ENCODE data around the gene RAB11A.

Gene RAB11A

GRCh38 chr15:65908876-65909275, 39.6 kb downstream of the RAB11A start:
- H3K27ac ChIP-seq (ENCODE audit: low read length), result no peak overlapping the region
- no CpG with 5 or more reads among the region's 4 CpGs for whole genome bisulfite sequencing (ENCODE audit: insufficient coverage, insufficient read length)
- H3K4me3 ChIP-seq (ENCODE audit: low read length), result no peak overlapping the region
- no peaks in the 10 kb centered on the region for H3K9me3 ChIP-seq (ENCODE audit: control insufficient read depth, insufficient read depth, low read length)
- no peaks in the 10 kb centered on the region for H3K36me3 ChIP-seq (ENCODE audit: control insufficient read depth, insufficient read depth, low read length)
- no peaks in the 10 kb centered on the region for H3K27me3 ChIP-seq (ENCODE audit: control insufficient read depth, insufficient read depth, low read length)
- no peaks in the 10 kb centered on the region for H3K4me1 ChIP-seq (ENCODE audit: control insufficient read depth, insufficient read depth, low read length)
- DNase-seq (ENCODE audit: low read depth, low spot score), result no peak

GRCh38 chr15:65909831-65910230, 40.5 kb downstream of the RAB11A start:
- no peaks in the 10 kb centered on the region for H3K36me3 ChIP-seq (ENCODE audit: control insufficient read depth, insufficient read depth, low read length)
- H3K4me3 ChIP-seq (ENCODE audit: low read length), result no peak overlapping the region
- no peaks in the 10 kb centered on the region for H3K27me3 ChIP-seq (ENCODE audit: control insufficient read depth, insufficient read depth, low read length)
- WGBS (ENCODE audit: insufficient coverage, insufficient read length), result no CpG with 5 or more reads among the region's 3 CpGs
- DNase-seq (ENCODE audit: low read depth, low spot score), result no peak
- H3K9me3 ChIP-seq (ENCODE audit: control insufficient read depth, insufficient read depth, low read length), result no peaks in the 10 kb centered on the region
- no peaks in the 10 kb centered on the region for H3K4me1 ChIP-seq (ENCODE audit: control insufficient read depth, insufficient read depth, low read length)
- H3K27ac ChIP-seq (ENCODE audit: low read length), result no peak overlapping the region

- H3K4me1 ChIP-seq (ENCODE audit: control insufficient read depth, insufficient read depth, low read length), result no peaks in the 10 kb centered on the region
- DNase-seq (ENCODE audit: low read depth, low spot score), result no peak
- WGBS (ENCODE audit: insufficient coverage, insufficient read length), result no CpG with 5 or more reads among the region's 4 CpGs
- H3K27me3 ChIP-seq (ENCODE audit: control insufficient read depth, insufficient read depth, low read length), result no peaks in the 10 kb centered on the region
- H3K36me3 ChIP-seq (ENCODE audit: control insufficient read depth, insufficient read depth, low read length), result no peaks in the 10 kb centered on the region
- no peak overlapping the region for H3K4me3 ChIP-seq (ENCODE audit: low read length)
- no peak overlapping the region for H3K27ac ChIP-seq (ENCODE audit: low read length)
- H3K9me3 ChIP-seq (ENCODE audit: control insufficient read depth, insufficient read depth, low read length), result no peaks in the 10 kb centered on the region
Observed at GRCh38 chr15:65910341-65910740, 41.0 kb downstream of the RAB11A start.

- H3K9me3 ChIP-seq (ENCODE audit: control insufficient read depth, insufficient read depth, low read length), result no peaks in the 10 kb centered on the region
- H3K36me3 ChIP-seq (ENCODE audit: control insufficient read depth, insufficient read depth, low read length), result no peaks in the 10 kb centered on the region
- H3K4me3 ChIP-seq (ENCODE audit: low read length), result no peak overlapping the region
- DNase-seq (ENCODE audit: low read depth, low spot score), result no peak
- H3K27me3 ChIP-seq (ENCODE audit: control insufficient read depth, insufficient read depth, low read length), result no peaks in the 10 kb centered on the region
- no peak overlapping the region for H3K27ac ChIP-seq (ENCODE audit: low read length)
- WGBS (ENCODE audit: insufficient coverage, insufficient read length), result no CpG with 5 or more reads among the region's 2 CpGs
- H3K4me1 ChIP-seq (ENCODE audit: control insufficient read depth, insufficient read depth, low read length), result peaks cover 2% of the 10 kb centered on the region; the same call in 1 of the 2 replicates
Observed at GRCh38 chr15:65912235-65912634, 42.9 kb downstream of the RAB11A start.

GRCh38 chr15:65913631-65914199, 44.4 kb downstream of the RAB11A start:
- Histone ChIP-seq H3K27me3 (ENCODE audit: control insufficient read depth, insufficient read depth, low read length) (no peaks in the 10 kb centered on the region), H3K27ac (ENCODE audit: low read length) (no peak overlapping the region), H3K4me1 (ENCODE audit: control insufficient read depth, insufficient read depth, low read length) (peaks cover 2% of the 10 kb centered on the region; the same call in 1 of the 2 replicates), H3K9me3 (ENCODE audit: control insufficient read depth, insufficient read depth, low read length) (no peaks in the 10 kb centered on the region), H3K4me3 (ENCODE audit: low read length) (no peak overlapping the region), H3K36me3 (ENCODE audit: control insufficient read depth, insufficient read depth, low read length) (no peaks in the 10 kb centered on the region)
- WGBS (ENCODE audit: insufficient coverage, insufficient read length), result no CpG with 5 or more reads among the region's 13 CpGs
- DNase-seq (ENCODE audit: low read depth, low spot score), result no peak

- Histone ChIP-seq H3K27ac (ENCODE audit: low read length) (no peak overlapping the region), H3K4me1 (ENCODE audit: control insufficient read depth, insufficient read depth, low read length) (peaks cover 2% of the 10 kb centered on the region; the same call in 1 of the 2 replicates), H3K4me3 (ENCODE audit: low read length) (no peak overlapping the region), H3K9me3 (ENCODE audit: control insufficient read depth, insufficient read depth, low read length) (no peaks in the 10 kb centered on the region), H3K27me3 (ENCODE audit: control insufficient read depth, insufficient read depth, low read length) (no peaks in the 10 kb centered on the region), H3K36me3 (ENCODE audit: control insufficient read depth, insufficient read depth, low read length) (no peaks in the 10 kb centered on the region)
- no CpG with 5 or more reads among the region's 4 CpGs for WGBS (ENCODE audit: insufficient coverage, insufficient read length)
- DNase-seq (ENCODE audit: low read depth, low spot score), result no peak
Observed at GRCh38 chr15:65914386-65914785, 45.1 kb downstream of the RAB11A start.

GRCh38 chr15:65914981-65915925, 46.0 kb downstream of the RAB11A start:
- peaks cover 2% of the 10 kb centered on the region; the same call in 1 of the 2 replicates for H3K4me1 ChIP-seq (ENCODE audit: control insufficient read depth, insufficient read depth, low read length)
- no CpG with 5 or more reads among the region's 8 CpGs for WGBS (ENCODE audit: insufficient coverage, insufficient read length)
- H3K27ac ChIP-seq (ENCODE audit: low read length), result no peak overlapping the region

GRCh38 chr15:65916041-65916663, 46.9 kb downstream of the RAB11A start:
- H3K4me1 ChIP-seq (ENCODE audit: control insufficient read depth, insufficient read depth, low read length), result peaks cover 2% of the 10 kb centered on the region; the same call in 1 of the 2 replicates
- no CpG with 5 or more reads among the region's 7 CpGs for WGBS (ENCODE audit: insufficient coverage, insufficient read length)
- H3K4me3 ChIP-seq (ENCODE audit: low read length), result no peak overlapping the region
- no peak overlapping the region for H3K27ac ChIP-seq (ENCODE audit: low read length)
- no peak for DNase-seq (ENCODE audit: low read depth, low spot score)
- H3K9me3 ChIP-seq (ENCODE audit: control insufficient read depth, insufficient read depth, low read length), result no peaks in the 10 kb centered on the region
- H3K36me3 ChIP-seq (ENCODE audit: control insufficient read depth, insufficient read depth, low read length), result no peaks in the 10 kb centered on the region
- H3K27me3 ChIP-seq (ENCODE audit: control insufficient read depth, insufficient read depth, low read length), result no peaks in the 10 kb centered on the region

More at GRCh38 chr15:65914981-65915925, 46.0 kb downstream of the RAB11A start:
- H3K4me3 ChIP-seq (ENCODE audit: low read length), result no peak overlapping the region
- no peaks in the 10 kb centered on the region for H3K9me3 ChIP-seq (ENCODE audit: control insufficient read depth, insufficient read depth, low read length)
- H3K27me3 ChIP-seq (ENCODE audit: control insufficient read depth, insufficient read depth, low read length), result no peaks in the 10 kb centered on the region
- DNase-seq (ENCODE audit: low read depth, low spot score), result no peak
- no peaks in the 10 kb centered on the region for H3K36me3 ChIP-seq (ENCODE audit: control insufficient read depth, insufficient read depth, low read length)

GRCh38 chr15:65916664-65917406, 47.5 kb downstream of the RAB11A start:
- no peak overlapping the region for H3K4me3 ChIP-seq (ENCODE audit: low read length)

GRCh38 chr15:65917407-65917756, 48.1 kb downstream of the RAB11A start:
- no peak overlapping the region for H3K4me3 ChIP-seq (ENCODE audit: low read length)
- DNase-seq (ENCODE audit: low read depth, low spot score), result no peak
- H3K27me3 ChIP-seq (ENCODE audit: control insufficient read depth, insufficient read depth, low read length), result no peaks in the 10 kb centered on the region
- no CpG with 5 or more reads among the region's 3 CpGs for WGBS (ENCODE audit: insufficient coverage, insufficient read length)
- H3K4me1 ChIP-seq (ENCODE audit: control insufficient read depth, insufficient read depth, low read length), result peaks cover 2% of the 10 kb centered on the region; the same call in 1 of the 2 replicates
- H3K9me3 ChIP-seq (ENCODE audit: control insufficient read depth, insufficient read depth, low read length), result no peaks in the 10 kb centered on the region
- no peak overlapping the region for H3K27ac ChIP-seq (ENCODE audit: low read length)
- H3K36me3 ChIP-seq (ENCODE audit: control insufficient read depth, insufficient read depth, low read length), result no peaks in the 10 kb centered on the region

More at GRCh38 chr15:65916664-65917406, 47.5 kb downstream of the RAB11A start:
- no peaks in the 10 kb centered on the region for H3K36me3 ChIP-seq (ENCODE audit: control insufficient read depth, insufficient read depth, low read length)
- H3K27me3 ChIP-seq (ENCODE audit: control insufficient read depth, insufficient read depth, low read length), result no peaks in the 10 kb centered on the region
- no peaks in the 10 kb centered on the region for H3K9me3 ChIP-seq (ENCODE audit: control insufficient read depth, insufficient read depth, low read length)
- H3K4me1 ChIP-seq (ENCODE audit: control insufficient read depth, insufficient read depth, low read length), result peaks cover 2% of the 10 kb centered on the region; the same call in 1 of the 2 replicates
- no peak overlapping the region for H3K27ac ChIP-seq (ENCODE audit: low read length)
- peak; percentile 50 for DNase-seq (ENCODE audit: low read depth, low spot score)
- no CpG with 5 or more reads among the region's 16 CpGs for WGBS (ENCODE audit: insufficient coverage, insufficient read length)
